Measurements from ENCODE around the gene SMARCD3. TPM values are rescaled to one million over a fixed set of nuclear protein-coding genes. Genes with fewer than 3 reads are reported as not detected.

The SMARCD3 gene
- total and polyA plus RNA-seq, 9 of the 15 experiments (the other 6 are each of a cell fraction or from before 2014, with no cell fraction given), result 0.43 to 3.6 (median 2.6) TPM

DNA sequence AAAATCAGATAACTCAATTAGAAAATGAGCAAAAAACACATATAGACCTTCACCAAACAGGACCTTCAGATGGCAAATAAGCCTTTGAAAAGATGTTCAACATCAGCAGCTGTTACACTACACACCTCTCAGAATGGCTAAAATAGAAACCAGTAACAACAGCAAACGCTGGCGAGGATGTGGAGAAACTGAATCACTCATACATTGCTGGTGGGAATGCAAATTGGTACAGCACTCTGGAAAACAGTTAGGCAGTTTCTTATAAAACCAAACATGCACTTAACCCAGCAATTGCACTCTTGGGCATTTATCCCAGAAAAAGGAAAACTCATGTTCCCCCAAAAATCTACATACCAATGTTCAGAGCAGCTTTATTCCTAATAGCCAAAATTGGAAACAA, 37.7 kb upstream of the SMARCD3 start:
- in situ Hi-C loops (cut with MboI), result no loop called here
- no peak for DNase-seq (ENCODE audit: extremely low read depth in 1 of 4, low spot score in 3 of 4)
- BruUV-seq (replicated peaks), result no TSS peak
- Histone ChIP-seq H4K20me1 (replicated peaks; ENCODE audit: control insufficient read depth, insufficient read depth, low read length) (no peaks in the 10 kb centered on the region), H3K27ac (ENCODE audit: extremely low read depth, low read depth, low read length) (no peak overlapping the region), H3K9ac (ENCODE audit: insufficient read depth in 1 of 2, low read depth in 2 of 2, low read length in 2 of 2) (no peak overlapping the region), H3K4me1 (replicated peaks in 1 of 2; ENCODE audit: control insufficient read depth in 2 of 2, insufficient read depth in 2 of 2, low read length in 2 of 2) (no peaks in the 10 kb centered on the region), H3K4me2 (ENCODE audit: insufficient read depth, low read length) (no peak overlapping the region), H3K9me3 (replicated peaks; ENCODE audit: control insufficient read depth, insufficient read depth, low read depth, low read length) (peaks cover 5% of the 10 kb centered on the region), H3K79me2 (ENCODE audit: control insufficient read depth, insufficient read depth, low read length) (no peaks in the 10 kb centered on the region), H3K4me3 (no peak overlapping the region), H3K27me3 (ENCODE audit: control insufficient read depth in 2 of 2, insufficient read depth in 2 of 2, low read length in 2 of 2) (peaks cover 27 to 34% of the 10 kb centered on the region in 2 experiments), H3K36me3 (ENCODE audit: control insufficient read depth, insufficient read depth, low read length) (no peaks in the 10 kb centered on the region), H3K9me1 (ENCODE audit: control insufficient read depth, insufficient read depth, low read length) (no peaks in the 10 kb centered on the region), H2AFZ (ENCODE audit: low read depth, low read length) (no peak overlapping the region)
- ChIA-PET POLR2A (no interaction called here), CTCF (ENCODE audit: low intra/inter-chr PET ratio) (no interaction called here)
- TF ChIP-seq ZFP30 (CRISPR knock-in tag; IDR thresholded peaks at IDR 0.05; ENCODE audit: borderline replicate concordance) (no peak), ZC3H11A (IDR thresholded peaks at IDR 0.05; ENCODE audit: low read depth, low read length) (no peak), MBD2 (IDR thresholded peaks at IDR 0.05; ENCODE audit: borderline replicate concordance, low read depth) (no peak), DMBX1 (CRISPR knock-in tag; IDR thresholded peaks at IDR 0.05; ENCODE audit: borderline replicate concordance) (no peak), RHOXF2B (CRISPR knock-in tag; conservative IDR thresholded peaks at IDR 0.05) (no peak)
- TF ChIP-seq, protein P1, sequence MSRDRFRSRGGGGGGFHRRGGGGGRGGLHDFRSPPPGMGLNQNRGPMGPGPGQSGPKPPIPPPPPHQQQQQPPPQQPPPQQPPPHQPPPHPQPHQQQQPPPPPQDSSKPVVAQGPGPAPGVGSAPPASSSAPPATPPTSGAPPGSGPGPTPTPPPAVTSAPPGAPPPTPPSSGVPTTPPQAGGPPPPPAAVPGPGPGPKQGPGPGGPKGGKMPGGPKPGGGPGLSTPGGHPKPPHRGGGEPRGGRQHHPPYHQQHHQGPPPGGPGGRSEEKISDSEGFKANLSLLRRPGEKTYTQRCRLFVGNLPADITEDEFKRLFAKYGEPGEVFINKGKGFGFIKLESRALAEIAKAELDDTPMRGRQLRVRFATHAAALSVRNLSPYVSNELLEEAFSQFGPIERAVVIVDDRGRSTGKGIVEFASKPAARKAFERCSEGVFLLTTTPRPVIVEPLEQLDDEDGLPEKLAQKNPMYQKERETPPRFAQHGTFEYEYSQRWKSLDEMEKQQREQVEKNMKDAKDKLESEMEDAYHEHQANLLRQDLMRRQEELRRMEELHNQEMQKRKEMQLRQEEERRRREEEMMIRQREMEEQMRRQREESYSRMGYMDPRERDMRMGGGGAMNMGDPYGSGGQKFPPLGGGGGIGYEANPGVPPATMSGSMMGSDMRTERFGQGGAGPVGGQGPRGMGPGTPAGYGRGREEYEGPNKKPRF (IDR thresholded peaks at IDR 0.05; ENCODE audit: low read depth, low read length), result no peak
- TF ChIP-seq, protein P2, sequence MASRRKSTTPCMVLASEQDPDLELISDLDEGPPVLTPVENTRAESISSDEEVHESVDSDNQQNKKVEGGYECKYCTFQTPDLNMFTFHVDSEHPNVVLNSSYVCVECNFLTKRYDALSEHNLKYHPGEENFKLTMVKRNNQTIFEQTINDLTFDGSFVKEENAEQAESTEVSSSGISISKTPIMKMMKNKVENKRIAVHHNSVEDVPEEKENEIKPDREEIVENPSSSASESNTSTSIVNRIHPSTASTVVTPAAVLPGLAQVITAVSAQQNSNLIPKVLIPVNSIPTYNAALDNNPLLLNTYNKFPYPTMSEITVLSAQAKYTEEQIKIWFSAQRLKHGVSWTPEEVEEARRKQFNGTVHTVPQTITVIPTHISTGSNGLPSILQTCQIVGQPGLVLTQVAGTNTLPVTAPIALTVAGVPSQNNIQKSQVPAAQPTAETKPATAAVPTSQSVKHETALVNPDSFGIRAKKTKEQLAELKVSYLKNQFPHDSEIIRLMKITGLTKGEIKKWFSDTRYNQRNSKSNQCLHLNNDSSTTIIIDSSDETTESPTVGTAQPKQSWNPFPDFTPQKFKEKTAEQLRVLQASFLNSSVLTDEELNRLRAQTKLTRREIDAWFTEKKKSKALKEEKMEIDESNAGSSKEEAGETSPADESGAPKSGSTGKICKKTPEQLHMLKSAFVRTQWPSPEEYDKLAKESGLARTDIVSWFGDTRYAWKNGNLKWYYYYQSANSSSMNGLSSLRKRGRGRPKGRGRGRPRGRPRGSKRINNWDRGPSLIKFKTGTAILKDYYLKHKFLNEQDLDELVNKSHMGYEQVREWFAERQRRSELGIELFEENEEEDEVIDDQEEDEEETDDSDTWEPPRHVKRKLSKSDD (conservative IDR thresholded peaks at IDR 0.05; ENCODE audit: low read length), result no peak
- no peak for FAIRE-seq
- ATAC-seq, result no peak
- WGBS (ENCODE audit: insufficient coverage, low coverage, missing lambda C conversion rate), result 0% methylated on average over 2 of the region's 2 CpGs
- intact Hi-C loops (cut with micrococcal nuclease), result no loop called here

Measured in K562 (cell line).